Measurements from ENCODE around the gene RBMS2. TPM values are rescaled to one million over a fixed set of nuclear protein-coding genes. Genes with fewer than 3 reads are reported as not detected.

RBMS2 gene
- total and polyA plus RNA-seq, 9 of the 15 experiments (the other 6 are each of a cell fraction or from before 2014, with no cell fraction given): 0.08 to 10.5 (median 0.31) TPM

DNA sequence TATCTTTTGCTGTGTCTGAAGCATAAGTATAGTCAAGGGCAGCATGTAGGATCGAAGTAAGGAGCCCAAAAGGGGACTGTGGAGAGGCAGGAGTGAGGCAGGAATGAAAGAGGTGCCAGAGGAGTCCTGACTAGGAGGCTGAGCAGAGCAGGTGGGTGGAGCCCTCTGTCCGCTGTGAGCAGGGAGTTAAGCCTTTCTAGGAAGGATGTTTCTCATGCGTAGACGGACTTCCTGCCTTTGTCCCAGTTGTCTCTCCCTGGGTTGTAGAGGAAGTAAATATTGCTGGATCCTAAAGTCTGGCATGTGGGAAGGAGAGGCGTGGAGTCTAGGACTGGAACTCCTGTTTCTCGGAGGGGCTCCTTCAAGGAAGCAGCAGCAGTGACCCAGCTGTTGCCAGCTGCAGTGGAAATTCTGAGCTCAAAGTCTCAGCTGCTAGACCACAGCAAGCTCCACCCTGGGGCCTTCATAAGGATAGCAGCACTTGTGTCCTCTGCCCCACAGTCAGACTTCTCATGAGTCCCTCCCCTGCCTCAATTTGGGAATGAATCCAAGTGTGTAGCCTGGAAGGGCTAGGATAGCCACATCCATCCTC, 44.0 kb downstream of the RBMS2 start:
- BruUV-seq (replicated peaks): no TSS peak
- peak; percentile 81 for FAIRE-seq
- TF ChIP-seq, protein P1, sequence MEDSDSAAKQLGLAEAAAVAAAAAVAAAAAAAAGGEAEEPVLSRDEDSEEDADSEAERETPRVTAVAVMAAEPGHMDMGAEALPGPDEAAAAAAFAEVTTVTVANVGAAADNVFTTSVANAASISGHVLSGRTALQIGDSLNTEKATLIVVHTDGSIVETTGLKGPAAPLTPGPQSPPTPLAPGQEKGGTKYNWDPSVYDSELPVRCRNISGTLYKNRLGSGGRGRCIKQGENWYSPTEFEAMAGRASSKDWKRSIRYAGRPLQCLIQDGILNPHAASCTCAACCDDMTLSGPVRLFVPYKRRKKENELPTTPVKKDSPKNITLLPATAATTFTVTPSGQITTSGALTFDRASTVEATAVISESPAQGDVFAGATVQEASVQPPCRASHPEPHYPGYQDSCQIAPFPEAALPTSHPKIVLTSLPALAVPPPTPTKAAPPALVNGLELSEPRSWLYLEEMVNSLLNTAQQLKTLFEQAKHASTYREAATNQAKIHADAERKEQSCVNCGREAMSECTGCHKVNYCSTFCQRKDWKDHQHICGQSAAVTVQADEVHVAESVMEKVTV (CRISPR knock-in tag; IDR thresholded peaks at IDR 0.05): no peak
- TF ChIP-seq MAFG (tag; conservative IDR thresholded peaks at IDR 0.05) (no peak), ZNF76 (CRISPR knock-in tag; IDR thresholded peaks at IDR 0.05; ENCODE audit: borderline replicate concordance) (no peak), ZNF124 (CRISPR knock-in tag; IDR thresholded peaks at IDR 0.05) (no peak), ZNF197 (CRISPR knock-in tag; IDR thresholded peaks at IDR 0.05; ENCODE audit: low read depth) (no peak), MEIS2 (IDR thresholded peaks at IDR 0.05; ENCODE audit: partially characterized antibody) (no peak), ZNF778 (CRISPR knock-in tag; IDR thresholded peaks at IDR 0.05) (no peak), STAT5A (IDR thresholded peaks at IDR 0.05; ENCODE audit: borderline replicate concordance, low read length) (no peak), ZNF75A (CRISPR knock-in tag; IDR thresholded peaks at IDR 0.05) (no peak), ELF1 (tag; IDR thresholded peaks at IDR 0.05) (peak; percentile 49; the same call in 1 of the 2 replicates), CEBPG (CRISPR knock-in tag; IDR thresholded peaks at IDR 0.05) (no peak), CEBPG (tag; conservative IDR thresholded peaks at IDR 0.05 in 1 of 2, IDR thresholded peaks at IDR 0.05 in 1 of 2) (no peak), CBX3 (IDR thresholded peaks at IDR 0.05; ENCODE audit: borderline replicate concordance in 1 of 2, low read length in 2 of 2) (no peak), POLR2AphosphoS2 (IDR thresholded peaks at IDR 0.05; ENCODE audit: low read length) (no peak), ZNF699 (CRISPR knock-in tag; IDR thresholded peaks at IDR 0.05; ENCODE audit: insufficient replicate concordance) (no peak), MBD2 (IDR thresholded peaks at IDR 0.05; ENCODE audit: borderline replicate concordance, low read depth) (no peak)
- TF ChIP-seq, protein P2, sequence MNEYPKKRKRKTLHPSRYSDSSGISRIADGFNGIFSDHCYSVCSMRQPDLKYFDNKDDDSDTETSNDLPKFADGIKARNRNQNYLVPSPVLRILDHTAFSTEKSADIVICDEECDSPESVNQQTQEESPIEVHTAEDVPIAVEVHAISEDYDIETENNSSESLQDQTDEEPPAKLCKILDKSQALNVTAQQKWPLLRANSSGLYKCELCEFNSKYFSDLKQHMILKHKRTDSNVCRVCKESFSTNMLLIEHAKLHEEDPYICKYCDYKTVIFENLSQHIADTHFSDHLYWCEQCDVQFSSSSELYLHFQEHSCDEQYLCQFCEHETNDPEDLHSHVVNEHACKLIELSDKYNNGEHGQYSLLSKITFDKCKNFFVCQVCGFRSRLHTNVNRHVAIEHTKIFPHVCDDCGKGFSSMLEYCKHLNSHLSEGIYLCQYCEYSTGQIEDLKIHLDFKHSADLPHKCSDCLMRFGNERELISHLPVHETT (CRISPR knock-in tag; conservative IDR thresholded peaks at IDR 0.05 in 1 of 2, IDR thresholded peaks at IDR 0.05 in 1 of 2): no peak
- TF ChIP-seq, protein P3, sequence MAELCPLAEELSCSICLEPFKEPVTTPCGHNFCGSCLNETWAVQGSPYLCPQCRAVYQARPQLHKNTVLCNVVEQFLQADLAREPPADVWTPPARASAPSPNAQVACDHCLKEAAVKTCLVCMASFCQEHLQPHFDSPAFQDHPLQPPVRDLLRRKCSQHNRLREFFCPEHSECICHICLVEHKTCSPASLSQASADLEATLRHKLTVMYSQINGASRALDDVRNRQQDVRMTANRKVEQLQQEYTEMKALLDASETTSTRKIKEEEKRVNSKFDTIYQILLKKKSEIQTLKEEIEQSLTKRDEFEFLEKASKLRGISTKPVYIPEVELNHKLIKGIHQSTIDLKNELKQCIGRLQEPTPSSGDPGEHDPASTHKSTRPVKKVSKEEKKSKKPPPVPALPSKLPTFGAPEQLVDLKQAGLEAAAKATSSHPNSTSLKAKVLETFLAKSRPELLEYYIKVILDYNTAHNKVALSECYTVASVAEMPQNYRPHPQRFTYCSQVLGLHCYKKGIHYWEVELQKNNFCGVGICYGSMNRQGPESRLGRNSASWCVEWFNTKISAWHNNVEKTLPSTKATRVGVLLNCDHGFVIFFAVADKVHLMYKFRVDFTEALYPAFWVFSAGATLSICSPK (IDR thresholded peaks at IDR 0.05; ENCODE audit: borderline replicate concordance): no peak

More for the DNA sequence above, 44.0 kb downstream of the RBMS2 start:
- WGBS (ENCODE audit: insufficient coverage, low coverage, missing lambda C conversion rate): 0% methylated on average over 6 of the region's 6 CpGs
- Histone ChIP-seq H3K9me1 (ENCODE audit: control insufficient read depth, insufficient read depth, low read length) (no peaks in the 10 kb centered on the region), H3K4me1 (replicated peaks in 1 of 2; ENCODE audit: control insufficient read depth in 2 of 2, insufficient read depth in 2 of 2, low read length in 2 of 2) (peaks cover 6 to 8% of the 10 kb centered on the region in 2 experiments; a peak in 4 of 5 replicates), H3K27ac (ENCODE audit: extremely low read depth, low read depth, low read length) (no peak overlapping the region), H4K20me1 (replicated peaks; ENCODE audit: control insufficient read depth, insufficient read depth, low read length) (no peaks in the 10 kb centered on the region), H3K4me3 (peak overlapping the region; percentile 16; the same call in 1 of the 2 replicates), H3K36me3 (ENCODE audit: control insufficient read depth, insufficient read depth, low read length) (no peaks in the 10 kb centered on the region), H3K27me3 (ENCODE audit: control insufficient read depth in 2 of 2, insufficient read depth in 2 of 2, low read length in 2 of 2) (peaks cover 7 to 8% of the 10 kb centered on the region in 2 experiments; a peak in 3 of 5 replicates), H2AFZ (ENCODE audit: low read depth, low read length) (peak overlapping the region; percentile 94), H3K4me2 (ENCODE audit: insufficient read depth, low read length) (peak overlapping the region; percentile 84), H3K9me3 (replicated peaks; ENCODE audit: control insufficient read depth, insufficient read depth, low read depth, low read length) (no peaks in the 10 kb centered on the region), H3K79me2 (ENCODE audit: control insufficient read depth, insufficient read depth, low read length) (no peaks in the 10 kb centered on the region), H3K9ac (ENCODE audit: insufficient read depth in 1 of 2, low read depth in 2 of 2, low read length in 2 of 2) (peak overlapping the region; percentile 15 to 83; a peak in 2 of 4 replicates)
- DNase-seq (ENCODE audit: extremely low read depth in 1 of 4, low spot score in 3 of 4) (peak; percentile 37 to 67 (median 55)), ATAC-seq (peak; percentile 92)
- in situ Hi-C loops (cut with MboI) (no loop called here), intact Hi-C loops (cut with micrococcal nuclease) (no loop called here)
- ChIA-PET POLR2A (interaction anchor here (1.0 kb wide), 1 partner anchor 9 kb away, joined by 4 read pairs; no protein-coding TSS in a partner anchor), CTCF (ENCODE audit: low intra/inter-chr PET ratio) (interaction anchor here (0.5 to 1.7 kb wide), 2 partner anchors 31 to 52 kb away, joined by 3 to 8 read pairs; no protein-coding TSS in a partner anchor)

Data from K562 (cell line).